Hypothalamus (tissue), 51 donors: ENCODE data around the gene CAPN15.

Source experiments
- DNase-seq, 51 donors: peaks; one replicate each; lab custom pipeline; 2025; lab: John Stamatoyannopoulos, UW

The CAPN15 gene

GRCh38 chr16:574021-574760, 46.7 kb downstream of the CAPN15 start:
- DNase-seq = no peak

DNA sequence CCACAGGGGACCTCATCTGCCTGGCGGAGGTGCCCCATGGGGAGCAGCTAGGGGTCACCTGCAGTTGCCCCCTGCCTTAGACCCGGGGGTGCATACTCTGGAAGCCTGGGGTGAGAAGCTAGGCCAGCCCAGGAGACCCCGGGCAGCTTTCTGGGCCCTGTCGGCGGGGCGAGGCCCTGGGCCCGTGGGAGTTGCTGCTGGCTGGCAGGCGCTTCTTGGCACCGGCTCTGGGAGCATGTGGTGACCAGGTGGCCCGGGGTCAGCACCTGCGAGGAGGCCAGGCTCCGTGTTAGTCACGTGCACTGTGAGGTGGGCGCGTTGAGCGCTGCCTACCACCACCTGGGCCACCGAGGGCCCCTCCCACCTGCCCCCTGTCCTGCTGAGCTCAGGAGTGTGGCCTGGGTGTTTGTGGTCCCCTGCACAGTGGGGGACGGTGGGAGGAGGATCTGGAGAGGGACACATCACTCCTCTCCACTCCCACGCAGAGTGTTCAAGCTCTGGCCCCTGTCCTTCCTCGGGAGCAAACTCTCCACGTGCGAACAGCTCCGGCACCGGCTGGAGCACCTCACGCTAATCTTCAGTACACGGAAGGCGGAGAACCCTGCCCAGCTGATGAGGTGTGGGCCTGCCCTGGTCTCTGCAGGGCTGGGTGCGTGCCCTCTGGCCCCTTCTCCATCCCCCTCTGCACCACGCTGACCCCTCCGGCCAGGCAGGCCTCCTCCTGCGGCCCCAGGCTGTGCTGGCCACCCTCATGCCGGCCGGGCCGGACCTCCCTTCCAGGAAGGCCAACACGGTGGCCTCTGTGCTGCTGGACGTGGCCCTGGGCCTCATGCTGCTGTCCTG, 48.1 kb downstream of the CAPN15 start:
- no peak for DNase-seq

DNA sequence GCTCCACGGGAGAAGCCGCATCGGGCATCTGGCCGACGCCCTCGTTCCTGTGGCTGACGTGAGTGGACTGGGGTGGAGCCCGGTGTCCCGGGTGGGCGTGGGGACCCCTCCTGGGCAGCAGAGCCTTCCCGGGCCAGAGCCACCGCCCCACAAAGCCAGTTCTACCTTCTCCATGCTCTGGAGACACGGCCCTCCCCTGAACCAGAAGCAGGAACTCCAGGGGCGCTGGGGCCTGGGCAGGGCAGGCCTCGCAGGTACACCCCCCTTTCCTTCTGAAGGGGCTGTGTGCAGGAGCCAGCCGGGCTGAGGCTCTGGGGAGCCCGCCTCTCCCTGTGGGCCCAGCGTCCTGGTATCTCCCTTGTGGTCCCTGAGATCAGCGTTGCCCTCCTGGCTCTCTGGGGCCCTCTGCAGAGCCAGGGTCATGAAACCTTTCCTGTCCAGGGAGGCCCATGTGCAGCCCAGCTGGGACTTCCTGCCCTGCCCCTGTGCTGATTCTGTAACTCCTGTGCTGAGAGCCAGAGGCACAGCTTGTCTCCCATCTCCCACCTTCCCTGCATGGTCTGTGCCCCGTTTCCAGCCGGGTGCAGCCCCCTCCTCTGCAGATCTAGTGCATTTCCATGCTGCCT, 48.8 kb downstream of the CAPN15 start:
- DNase-seq = no peak

DNA sequence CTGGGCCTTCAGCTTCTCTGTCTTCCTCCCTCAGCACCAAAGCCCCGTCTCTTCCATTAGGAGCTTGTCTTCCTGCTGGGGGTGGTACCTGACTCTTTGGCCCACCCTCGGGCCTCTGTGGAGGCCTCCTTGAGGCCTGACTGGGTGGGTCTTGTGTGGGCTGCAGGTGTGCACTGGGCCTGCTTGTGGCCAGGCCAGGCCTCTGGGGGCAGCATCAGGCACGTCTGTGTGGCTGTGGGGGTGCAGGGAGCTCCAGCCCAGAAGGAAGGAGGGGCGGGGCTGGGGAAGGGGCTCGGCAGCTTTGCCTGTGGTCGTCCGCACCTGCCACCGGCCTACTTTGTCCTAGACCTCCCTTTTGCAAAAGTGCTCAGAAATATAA, 49.3 kb downstream of the CAPN15 start:
- DNase-seq = no peak

DNA sequence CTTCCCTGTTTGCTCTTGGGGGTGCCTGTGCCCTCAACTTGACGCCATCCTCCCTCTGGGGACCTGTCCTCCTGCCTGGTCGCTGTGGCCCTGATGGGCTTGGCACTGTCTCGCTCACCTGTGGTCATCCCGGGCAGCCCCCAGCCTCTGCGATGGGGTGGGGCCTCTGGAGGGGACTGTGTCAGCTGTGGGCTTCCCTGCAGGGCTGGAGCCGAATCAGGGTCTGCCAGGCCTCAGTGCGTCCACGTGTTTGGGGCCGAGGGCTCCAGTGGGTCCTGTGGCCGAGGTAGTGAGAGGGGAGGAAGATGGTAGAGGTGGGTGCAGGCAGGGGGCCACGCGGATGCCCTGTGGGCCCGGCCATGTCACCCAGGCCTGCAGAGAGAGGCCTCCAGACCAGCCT, 50.3 kb downstream of the CAPN15 start:
- no peak for DNase-seq

DNA sequence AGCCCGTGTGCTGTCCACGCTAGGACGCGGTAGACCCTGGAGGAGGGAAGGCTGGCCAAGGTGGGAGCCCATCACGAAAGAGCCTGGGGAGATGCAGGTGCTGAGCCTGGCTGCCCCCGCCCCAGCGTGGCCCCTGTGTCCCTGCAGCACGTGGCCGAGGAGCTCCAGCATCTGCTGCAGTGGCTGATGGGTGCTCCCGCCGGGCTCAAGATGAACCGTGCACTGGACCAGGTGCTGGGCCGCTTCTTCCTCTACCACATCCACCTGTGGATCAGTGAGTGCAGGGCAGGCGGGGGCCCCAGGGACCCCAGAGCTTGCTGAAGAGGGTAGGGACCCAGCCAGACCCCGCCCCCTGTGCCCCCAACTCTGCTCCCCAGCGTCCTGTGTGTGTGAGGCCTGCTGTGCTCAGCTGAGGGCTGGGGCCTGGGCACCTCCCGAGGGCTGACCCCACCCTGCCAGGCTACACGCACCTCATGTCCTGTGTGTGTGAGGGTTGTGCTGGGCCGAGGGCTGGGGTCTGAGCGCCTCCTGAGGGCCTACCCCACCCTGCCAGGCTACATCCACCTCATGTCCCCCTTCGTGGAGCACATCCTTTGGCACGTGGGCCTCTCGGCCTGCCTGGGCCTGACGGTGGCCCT, 50.8 kb downstream of the CAPN15 start:
- DNase-seq = no peak

DNA sequence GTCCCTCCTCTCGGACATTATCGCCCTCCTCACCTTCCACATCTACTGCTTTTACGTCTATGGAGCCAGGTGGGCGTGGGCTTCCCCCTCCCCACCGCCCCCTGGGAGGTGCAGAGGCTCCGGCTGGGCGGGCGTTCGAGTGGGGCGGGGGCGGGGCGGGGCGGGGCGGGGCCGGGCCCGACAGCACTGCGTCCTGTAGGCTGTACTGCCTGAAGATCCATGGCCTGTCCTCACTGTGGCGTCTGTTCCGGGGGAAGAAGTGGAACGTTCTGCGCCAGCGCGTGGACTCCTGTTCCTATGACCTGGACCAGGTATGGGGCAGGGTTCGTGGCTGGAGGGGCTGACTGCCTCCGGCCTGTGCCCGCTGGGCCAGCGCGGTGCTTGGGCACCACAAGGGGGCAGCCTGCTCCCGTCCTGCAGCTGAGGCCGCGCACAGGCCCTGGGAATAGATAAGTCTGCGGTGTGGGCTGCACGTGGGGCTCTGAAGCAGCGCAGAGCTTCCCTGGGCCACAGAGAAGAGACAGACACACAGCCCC, 51.4 kb downstream of the CAPN15 start:
- peak in 22 of 51 donors; percentile 4 to 66 (median 32) for DNase-seq

DNA sequence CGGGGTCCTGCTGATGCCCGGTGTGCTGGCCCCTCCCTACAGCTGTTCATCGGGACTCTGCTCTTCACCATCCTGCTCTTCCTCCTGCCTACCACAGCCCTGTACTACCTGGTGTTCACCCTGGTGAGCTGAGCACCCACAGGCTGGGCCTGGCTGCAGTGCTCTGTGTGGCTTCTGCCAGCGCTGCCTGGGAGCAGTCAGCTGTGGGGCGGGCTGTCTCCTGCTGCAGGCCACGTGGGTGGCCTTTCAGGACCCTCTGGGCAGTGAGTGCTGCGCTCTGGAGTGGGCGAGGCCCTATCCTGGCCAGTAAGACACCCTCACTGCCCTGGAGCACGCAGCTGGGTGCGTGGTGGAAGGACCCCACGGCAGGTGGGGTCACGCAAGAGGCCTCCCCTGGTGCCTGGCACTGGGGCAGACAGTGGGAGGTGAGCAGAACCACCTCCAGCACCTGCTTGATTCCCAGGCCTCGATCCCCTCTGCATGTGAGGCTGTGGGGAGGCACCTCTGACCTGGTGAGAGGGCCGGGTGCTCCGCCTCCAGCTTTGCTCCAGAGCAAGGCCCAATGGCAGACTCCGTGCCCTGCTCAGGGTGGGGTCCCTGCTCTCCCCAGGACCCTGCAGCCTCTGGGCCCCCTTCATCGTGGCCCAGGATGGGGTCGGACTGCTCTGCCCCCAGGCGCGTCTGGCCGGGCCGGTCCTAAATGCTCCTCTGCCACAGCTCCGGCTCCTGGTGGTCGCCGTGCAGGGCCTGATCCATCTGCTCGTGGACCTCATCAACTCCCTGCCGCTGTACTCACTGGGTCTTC, 52.8 kb downstream of the CAPN15 start:
- no peak for DNase-seq

DNA sequence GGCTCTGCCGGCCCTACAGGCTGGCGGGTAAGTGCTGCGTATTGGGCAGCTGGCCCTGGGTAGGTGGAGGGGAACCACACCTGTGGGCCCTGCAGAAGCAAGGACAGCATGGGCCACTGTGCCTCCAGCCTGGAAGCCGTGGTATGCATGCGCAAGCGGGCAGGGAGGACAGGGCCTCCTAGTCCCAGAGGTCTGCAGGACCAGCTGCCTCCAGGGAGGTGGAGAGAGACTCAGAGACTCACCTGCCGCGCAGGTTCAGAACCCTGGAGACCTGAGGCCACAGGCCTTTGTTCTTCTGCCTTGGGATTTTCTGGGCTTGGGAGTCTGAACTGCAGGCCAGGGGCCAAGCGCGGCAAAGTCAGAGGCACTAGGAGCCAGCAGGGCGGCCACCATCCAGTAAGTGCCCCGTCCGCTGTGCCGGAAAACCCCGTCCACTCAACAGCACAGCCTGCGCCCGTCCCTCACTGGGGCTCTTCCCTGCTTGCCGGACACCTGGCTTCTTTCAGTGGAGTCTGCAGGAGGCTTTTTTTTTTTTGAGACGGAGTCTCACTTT, 53.5 kb downstream of the CAPN15 start:
- no peak for DNase-seq

DNA sequence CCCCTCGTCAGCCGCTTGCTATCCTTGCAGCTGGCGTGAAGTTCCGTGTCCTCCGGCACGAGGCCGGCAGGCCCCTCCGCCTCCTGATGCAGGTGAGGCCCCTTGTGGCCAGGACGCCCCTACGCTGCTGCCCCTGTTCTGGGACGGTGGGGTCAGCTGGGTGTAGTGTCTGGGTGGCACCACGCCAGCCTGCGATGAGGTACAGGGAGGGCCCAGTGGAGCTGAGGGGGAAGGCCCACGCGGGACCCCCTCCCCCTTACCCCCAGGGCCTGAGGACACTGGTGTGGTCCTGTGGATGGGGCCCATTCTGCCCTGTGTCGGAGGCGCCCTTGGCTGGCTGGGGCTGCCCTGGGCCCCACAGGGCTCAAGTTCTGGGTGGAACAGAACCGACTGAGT, 54.7 kb downstream of the CAPN15 start:
- no peak for DNase-seq

GRCh38 chr16:582614-583331, 55.3 kb downstream of the CAPN15 start:
- DNase-seq = peak in 2 of 51 donors; percentile 26 to 46

- DNase-seq = no peak
Measured at GRCh38 chr16:583470-583814, 55.9 kb downstream of the CAPN15 start.

DNA sequence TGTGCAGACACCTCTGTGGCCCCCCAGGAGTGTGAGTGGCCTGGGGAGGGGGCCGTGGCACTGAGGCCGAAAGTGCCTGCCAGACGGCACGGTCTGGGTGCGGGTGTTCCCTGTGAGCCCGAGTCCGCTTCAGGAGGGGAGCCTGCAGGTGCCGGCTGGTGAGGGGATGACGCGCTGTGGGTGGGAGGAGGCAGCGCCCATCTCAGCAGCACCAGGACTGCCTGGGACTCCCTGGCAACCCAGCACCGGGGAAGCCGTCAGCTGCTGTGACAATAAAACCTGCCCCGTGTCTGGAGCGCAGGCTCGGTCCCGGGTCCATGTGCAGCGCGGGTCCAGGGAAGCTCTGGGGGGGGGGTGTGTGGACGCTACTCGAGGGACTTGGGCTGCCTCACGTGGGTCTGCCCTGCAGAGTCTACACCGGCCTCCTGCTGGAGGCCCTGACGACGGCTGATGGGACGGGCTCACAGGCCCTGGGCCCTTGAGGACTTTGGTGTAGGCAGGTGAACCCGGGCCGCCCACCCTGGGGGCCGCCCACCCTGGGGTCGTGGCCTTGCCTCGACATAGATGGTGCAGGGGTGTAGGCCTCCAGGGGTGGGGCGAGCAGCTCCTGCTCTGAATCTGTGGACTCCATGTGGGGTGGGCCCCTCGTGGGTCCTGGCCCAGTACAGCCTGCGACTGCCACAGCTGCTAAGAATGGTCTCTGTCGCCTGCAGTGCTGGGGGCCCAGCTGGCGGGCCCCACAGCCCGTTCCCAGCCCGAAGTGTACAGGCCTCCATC, 56.5 kb downstream of the CAPN15 start:
- DNase-seq = peak in 4 of 51 donors; percentile 14 to 59 (median 31)

DNA sequence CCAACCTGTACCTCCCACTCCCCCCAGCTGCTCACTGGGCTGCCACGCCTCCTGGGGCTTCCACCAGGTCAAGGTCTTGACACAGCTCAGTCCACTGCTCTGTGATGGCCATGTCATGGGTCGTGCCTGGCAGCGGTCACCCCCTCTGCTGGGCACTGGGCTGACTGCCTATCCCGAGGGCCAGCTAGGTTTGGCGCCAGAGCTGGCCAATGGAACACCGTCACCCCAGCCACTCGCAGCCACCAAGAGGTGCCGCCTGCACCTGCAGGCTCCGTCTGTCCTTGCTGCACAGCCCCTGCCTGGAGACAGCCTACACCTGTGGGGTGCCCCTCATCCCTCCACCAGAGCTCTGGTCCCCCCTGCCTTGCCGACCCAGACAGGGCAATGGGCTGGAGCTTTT, 57.8 kb downstream of the CAPN15 start:
- no peak for DNase-seq

DNA sequence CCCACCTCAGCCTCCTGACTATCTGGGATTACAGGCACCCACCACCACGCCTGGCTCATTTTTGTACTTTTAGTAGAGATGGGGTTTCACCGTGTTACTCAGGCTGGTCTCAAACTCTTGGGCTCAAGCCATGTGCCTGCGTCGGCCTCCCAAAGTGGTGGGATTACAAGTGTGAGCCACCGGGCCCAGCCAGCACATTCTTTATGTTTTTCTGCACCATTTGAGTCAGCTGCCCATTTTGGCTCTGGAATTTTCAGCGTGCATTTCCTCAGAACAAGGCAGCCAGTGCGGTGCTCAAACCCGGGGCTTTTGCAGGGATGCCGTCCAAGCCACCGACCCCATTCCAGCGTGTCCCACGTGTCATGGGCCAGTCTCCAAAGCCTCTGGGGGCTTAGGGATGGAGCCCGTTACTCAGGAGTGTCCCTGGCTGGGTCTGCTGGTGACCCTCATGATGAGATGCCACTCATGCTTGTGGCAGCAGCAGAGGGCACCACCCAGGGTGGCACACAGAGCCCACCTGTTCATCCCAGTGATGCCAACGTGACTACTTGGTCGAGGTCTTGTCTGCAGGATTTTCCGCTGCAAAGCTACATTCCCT, 58.6 kb downstream of the CAPN15 start:
- DNase-seq = peak in 1 of 51 donors; percentile 60

DNA sequence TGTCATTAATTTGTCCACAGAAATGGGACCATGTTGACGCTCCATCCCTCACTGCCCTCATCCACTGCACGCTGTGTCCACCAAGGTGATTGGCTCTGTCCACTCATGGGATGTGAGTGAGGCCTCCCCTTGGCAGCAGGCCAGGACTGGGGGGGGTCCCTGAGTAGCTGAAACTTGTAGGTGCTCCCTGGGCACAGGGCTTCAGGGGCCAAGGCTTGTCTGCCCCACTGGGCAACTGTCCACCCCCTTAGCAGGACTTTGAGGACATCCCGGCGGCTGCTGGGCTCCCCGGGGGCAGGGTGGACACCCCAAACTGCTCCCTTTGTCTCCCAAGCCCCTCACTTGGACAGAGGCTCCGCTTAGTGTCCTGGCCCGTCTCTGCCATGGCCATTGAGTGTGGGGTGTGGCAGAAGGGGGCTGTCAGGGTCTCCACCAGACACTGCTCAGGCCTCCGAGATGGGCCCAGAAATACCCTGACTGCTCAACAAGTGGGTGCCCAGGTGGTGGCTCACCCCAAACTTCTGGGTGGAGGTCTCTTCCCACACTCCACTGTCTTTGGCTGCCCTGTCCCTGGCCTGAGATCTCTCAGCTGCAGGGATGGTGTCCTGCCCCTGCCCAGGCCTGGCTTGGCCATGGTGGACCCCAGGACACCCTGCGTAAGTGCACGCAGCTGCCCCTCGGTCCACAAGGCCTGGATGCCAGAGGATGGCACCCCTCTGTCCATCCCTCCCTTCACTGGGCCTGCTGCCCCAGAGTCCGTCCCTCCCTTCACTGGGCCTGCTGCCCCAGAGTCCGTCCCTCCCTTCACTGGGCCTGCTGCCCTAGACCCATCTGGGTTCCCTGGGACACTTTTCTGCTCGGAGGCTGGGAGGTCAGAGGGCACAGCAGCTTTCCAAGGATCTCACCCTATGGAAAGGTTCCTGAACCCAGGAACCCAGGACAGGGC, 59.4 kb downstream of the CAPN15 start:
- peak in 13 of 51 donors; percentile 10 to 42 (median 31) for DNase-seq

- peak in 6 of 51 donors; percentile 13 to 45 (median 40) for DNase-seq
Measured at GRCh38 chr16:588639-588888, 61.1 kb downstream of the CAPN15 start.
